Esophagus muscularis mucosa (tissue), 3 donors: ENCODE data around the gene FRS3.

Experiments used
- CTCF ChIP-seq, 3 experiments: fragments of 200-600 bp in 2 of 3; fragments of 450-650 bp in 1 of 3; sonication (generic) in 2 of 3; IDR thresholded peaks; one replicate each; pipeline ENCODE4 v1.5.1; 2017 to 2019; ENCODE audit warnings: antibody characterized with exemption in 3 of 3, mild to moderate bottlenecking in 2 of 3, moderate library complexity in 1 of 3
- POLR2AphosphoS5 ChIP-seq, 2 donors: sonication (generic); formaldehyde crosslinking; IDR thresholded peaks; one replicate each; pipeline ENCODE4 v1.6.1; 2017; ENCODE audit warnings: antibody characterized with exemption in 2 of 2

DNA sequence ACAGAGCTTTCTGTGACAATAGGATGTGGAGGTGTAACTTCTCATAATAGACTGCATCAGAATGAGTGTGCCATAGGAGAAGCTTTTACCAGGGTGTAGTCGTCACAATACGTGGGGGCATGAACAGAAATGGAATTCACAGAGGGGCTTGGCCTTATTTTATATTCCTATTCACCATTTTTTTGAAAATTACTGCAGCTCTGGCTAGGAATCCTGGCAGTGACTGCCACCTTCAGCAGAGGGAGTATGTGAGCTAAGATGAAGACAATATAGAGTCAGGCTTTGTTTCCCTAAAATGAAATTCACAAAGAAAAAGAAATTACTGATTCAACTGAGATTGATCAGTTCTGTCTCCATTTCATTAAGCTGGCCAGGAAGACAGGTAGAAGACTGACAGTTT, 21.7 kb upstream of the FRS3 start:
- TF ChIP-seq CTCF (IDR thresholded peaks at IDR 0.05) (peak in 1 of 3 experiments; percentile 16), POLR2AphosphoS5 (IDR thresholded peaks at IDR 0.05) (no peak)
